GM12878 (cell line): ENCODE measurements around the gene SLC12A7. TPM values are rescaled to one million over a fixed set of nuclear protein-coding genes. Genes with fewer than 3 reads are reported as not detected.

Source experiments
- ATAC-seq: fragments of 200-7000 bp; cut with Tn5 transposase; 3 replicates; pipeline ENCODE4 v1.9.1; 2020; ENCODE audit warnings: mild to moderate bottlenecking, moderate library complexity
- BruUV-seq: library from RNA; stranded (reverse); fragments of 400-500 nt; replicated peaks from 2 replicates; lab custom pipeline; 2021; lab: Mats Ljungman, UMichigan
- CTCF ChIA-PET: fragments of 300-600 bp; sonication (Branson Sonifier 250); formaldehyde crosslinking; extraction: SDS; loops from one replicate; lab custom pipeline; 2021; ENCODE audit warnings: inconsistent platforms; lab: Yijun Ruan, JAX
- POLR2A ChIA-PET: fragments of 350-600 bp; formaldehyde crosslinking; extraction: SDS; loops from one replicate; lab custom pipeline; 2021; ENCODE audit warnings: inconsistent platforms; lab: Charles Lee
- RAD21 ChIA-PET: fragments of 300-600 bp; sonication (Branson Sonifier 250); formaldehyde crosslinking; loops from one replicate; lab custom pipeline; 2023; ENCODE audit warnings: antibody characterized with exemption; ENCODE audit not compliant: unreplicated experiment; lab: Charles Lee
- SMC1A ChIA-PET: fragments of 300-600 bp; sonication (Branson Sonifier 250); formaldehyde crosslinking; loops from one replicate; lab custom pipeline; 2023; ENCODE audit not compliant: unreplicated experiment, uncharacterized antibody; lab: Charles Lee
- DNase-seq: peaks from one replicate; pipeline ENCODE4 v3.0.0-alpha.2; 2011; ENCODE audit warnings: low read depth, low spot score
- FAIRE-seq: peaks from 3 replicates; lab custom pipeline; 2011; peaks lifted over from hg19 to GRCh38; lab: Jason Lieb, UNC
- H2AFZ ChIP-seq: 2 replicates; pipeline ENCODE4 v1.6.0; 2011; ENCODE audit warnings: low read depth, low read length, control low read depth; ENCODE audit not compliant: control insufficient read depth
- H3K27ac ChIP-seq: 2 replicates; pipeline ENCODE4 v1.5.1; 2011; ENCODE audit warnings: control low read depth; ENCODE audit not compliant: control insufficient read depth, insufficient read depth
- H3K27me3 ChIP-seq, 2 experiments: replicated peaks in 1 of 2; 2 replicates each; pipeline versions ENCODE4 v1.6.0 to v1.6.1; 2011; ENCODE audit warnings: low read length in 1 of 2; ENCODE audit not compliant: control insufficient read depth in 2 of 2, insufficient read depth in 2 of 2
- H3K36me3 ChIP-seq, 2 experiments: 2 replicates each; pipeline ENCODE4 v1.5.1; 2011; ENCODE audit warnings: low read length in 1 of 2; ENCODE audit not compliant: control insufficient read depth in 2 of 2, insufficient read depth in 2 of 2
- H3K4me1 ChIP-seq: 2 replicates; pipeline ENCODE4 v1.6.1; 2011; ENCODE audit warnings: mild to moderate bottlenecking, low read length, moderate library complexity, mixed read lengths; ENCODE audit not compliant: control insufficient read depth, insufficient read depth
- H3K4me2 ChIP-seq: 2 replicates; pipeline ENCODE4 v1.6.0; 2011; ENCODE audit warnings: control low read depth; ENCODE audit not compliant: control insufficient read depth, insufficient read depth
- H3K4me3 ChIP-seq: fragments of 200-600 bp; sonication (generic); 2 replicates; pipeline ENCODE4 v1.5.1; 2016
- H3K79me2 ChIP-seq: 2 replicates; pipeline ENCODE4 v1.6.0; 2011; ENCODE audit warnings: low read length; ENCODE audit not compliant: control insufficient read depth, insufficient read depth
- H3K9ac ChIP-seq: 2 replicates; pipeline ENCODE4 v1.8.0; 2011; ENCODE audit warnings: low read length, control low read depth, mixed read lengths; ENCODE audit not compliant: control insufficient read depth, insufficient read depth
- H3K9me3 ChIP-seq: replicated peaks from 3 replicates; pipeline ENCODE4 v1.5.1; 2011; ENCODE audit warnings: mild to moderate bottlenecking, low read length; ENCODE audit not compliant: control insufficient read depth, insufficient read depth
- H4K20me1 ChIP-seq: 2 replicates; pipeline ENCODE4 v1.6.0; 2011; ENCODE audit not compliant: control insufficient read depth, insufficient read depth
- BACH1 ChIP-seq: fragments of 450-650 bp; IDR thresholded peaks from 2 replicates; pipeline ENCODE4 v1.6.1; 2017; ENCODE audit warnings: mild to moderate bottlenecking, borderline replicate concordance
- CBX3 ChIP-seq: fragments of 200-600 bp; sonication (generic); IDR thresholded peaks from 2 replicates; pipeline ENCODE4 v1.6.1; 2016; ENCODE audit warnings: low read depth, borderline replicate concordance
- CREB1 ChIP-seq: IDR thresholded peaks from 2 replicates; pipeline ENCODE4 v1.6.1; 2012; ENCODE audit warnings: low read depth, mild to moderate bottlenecking, inconsistent platforms
- KDM1A ChIP-seq: fragments of 200-600 bp; sonication (generic); IDR thresholded peaks from 2 replicates; pipeline ENCODE4 v1.6.1; 2016; ENCODE audit warnings: borderline replicate concordance
- KLF5 ChIP-seq: fragments of 450-650 bp; IDR thresholded peaks from 2 replicates; pipeline ENCODE4 v1.6.1; 2014; ENCODE audit warnings: mild to moderate bottlenecking; ENCODE audit not compliant: partially characterized antibody
- NR2C2 ChIP-seq: IDR thresholded peaks from 2 replicates; pipeline ENCODE4 v1.6.1; 2011; ENCODE audit warnings: borderline replicate concordance, low read depth; ENCODE audit not compliant: control insufficient read depth, insufficient read length
- PAX8 ChIP-seq: fragments of 450-650 bp; IDR thresholded peaks from 2 replicates; pipeline ENCODE4 v1.6.1; 2017; ENCODE audit warnings: mild to moderate bottlenecking, moderate library complexity
- POLR2A ChIP-seq: IDR thresholded peaks from 2 replicates; pipeline ENCODE4 v1.6.1; 2011; ENCODE audit warnings: low read depth, mild to moderate bottlenecking, low read length
- RAD21 ChIP-seq: IDR thresholded peaks from 2 replicates; pipeline ENCODE4 v1.6.1; 2011; ENCODE audit warnings: mild to moderate bottlenecking, low read depth, low read length, moderate library complexity; ENCODE audit not compliant: insufficient read depth
- RAD51 ChIP-seq: fragments of 450-650 bp; IDR thresholded peaks from 2 replicates; pipeline ENCODE4 v1.6.1; 2016; ENCODE audit warnings: moderate library complexity, mild to moderate bottlenecking, inconsistent platforms
- RCOR1 ChIP-seq: conservative IDR thresholded peaks from 2 replicates; pipeline ENCODE4 v1.6.1; 2012; ENCODE audit warnings: low read depth, low read length, improper control_type of control experiment
- SMC3 ChIP-seq: IDR thresholded peaks from 2 replicates; pipeline ENCODE4 v1.6.1; 2011; ENCODE audit warnings: low read length, improper control_type of control experiment, borderline replicate concordance
- SRF ChIP-seq, 2 experiments: IDR thresholded peaks; 2 replicates each; pipeline ENCODE4 v1.6.1; 2011; ENCODE audit warnings: low read depth in 2 of 2, low read length in 2 of 2, mild to moderate bottlenecking in 1 of 2, moderate library complexity in 1 of 2
- TCF3 ChIP-seq: IDR thresholded peaks from 2 replicates; pipeline ENCODE4 v1.6.1; 2012; ENCODE audit warnings: low read depth, mild to moderate bottlenecking, low read length, borderline replicate concordance; ENCODE audit not compliant: insufficient read depth
- ZNF24 ChIP-seq: fragments of 450-650 bp; IDR thresholded peaks from 2 replicates; pipeline ENCODE4 v1.6.1; 2017; ENCODE audit warnings: antibody characterized with exemption, mild to moderate bottlenecking
- WGBS: methylation state at CpG from one replicate; pipeline ENCODE4 v1.1.6; 2016; ENCODE audit warnings: low lambda C conversion rate; ENCODE audit not compliant: insufficient replicate concordance, insufficient coverage; ENCODE audit errors: missing lambda C conversion rate; 5-methylcytosine and 5-hydroxymethylcytosine counted together
- in situ Hi-C: fragments of 300-500 bp; cut with MboI; formaldehyde crosslinking; loops from 9 replicates; pipeline ENCODE4 v1.14.3; 2018; ENCODE audit warnings: mixed read lengths
- intact Hi-C: fragments of 100-400 bp; cut with micrococcal nuclease; formaldehyde crosslinking; loops from one replicate; pipeline ENCODE4 v1.14.2; 2022; ENCODE audit not compliant: unreplicated experiment
- polyA plus RNA-seq, 11 experiments: library from polyadenylated mRNA; depleted of rRNA in 4 of 11; unstranded in 6 of 11; stranded (reverse) in 5 of 11; fragments of >200 nt; fragmentation: Nextera tagmentation in 4 of 11; fragmentation: Illumina TruSeq in 1 of 11; extraction: Ambion mirVana in 4 of 11; extraction: Trizol in 1 of 11; gene quantifications; 1 replicate in 1 of 11; 2 replicates in 10 of 11; pipeline versions ENCODE4 v1.2.1 to v1.2.3, GENCODE V29; 2011 to 2016; ENCODE audit warnings: inconsistent platforms in 2 of 11, missing spikeins in 2 of 11, low read depth in 1 of 11
- total RNA-seq, 4 experiments: library from RNA; depleted of rRNA in 3 of 4; stranded (reverse); fragments of >200 nt in 3 of 4; fragmentation: Illumina TruSeq in 1 of 4; extraction: Trizol in 1 of 4; gene quantifications; 2 replicates each; pipeline versions ENCODE4 v1.2.1 to v1.2.3, GENCODE V29; 2013 to 2021
- TF ChIP-seq, protein P1 (sequence below): IDR thresholded peaks from 2 replicates; pipeline ENCODE4 v1.6.1; 2012; ENCODE audit warnings: low read depth, low read length, improper control_type of control experiment
- TF ChIP-seq, protein P2 (sequence below): fragments of 450-650 bp; IDR thresholded peaks from 2 replicates; pipeline ENCODE4 v1.6.1; 2018; ENCODE audit warnings: mild to moderate bottlenecking, low read depth, moderate library complexity; ENCODE audit not compliant: partially characterized antibody
- TF ChIP-seq, protein P3 (sequence below): fragments of 450-650 bp; IDR thresholded peaks from 2 replicates; pipeline ENCODE4 v1.6.1; 2017; ENCODE audit warnings: mild to moderate bottlenecking

SLC12A7 gene
- total and polyA plus RNA-seq, 10 of the 15 experiments (the other 5 are each of a cell fraction or from before 2014, with no cell fraction given) = 0.10 to 10.0 (median 2.9) TPM

DNA sequence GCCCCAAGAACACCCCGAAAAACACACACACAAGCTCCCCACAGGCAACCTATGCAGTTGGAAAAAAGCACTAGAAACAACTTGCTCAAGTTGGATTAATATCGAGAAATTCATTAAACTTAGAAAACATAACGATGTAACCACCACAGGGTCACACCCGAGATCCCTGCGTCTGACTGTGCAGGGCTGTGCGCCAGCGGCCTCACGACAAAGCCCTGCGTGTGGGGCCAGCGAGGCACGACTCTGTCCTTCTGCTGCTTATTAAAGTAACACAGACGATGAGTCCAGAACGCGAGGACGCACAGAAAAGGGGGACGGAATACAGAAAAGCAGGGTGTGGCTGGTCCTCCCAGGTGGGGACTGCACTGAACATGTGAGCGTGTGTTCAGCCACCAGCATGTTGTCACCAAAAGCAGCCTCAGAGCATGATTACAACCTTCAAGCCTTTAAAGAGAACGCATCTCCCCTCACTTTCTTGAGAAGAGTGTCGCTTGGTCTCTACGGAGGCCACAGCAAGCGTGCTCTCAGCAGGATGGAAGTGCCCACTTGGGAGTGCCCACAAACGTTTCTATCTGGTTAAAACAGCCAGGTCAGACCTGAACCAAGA is 14.4 kb downstream of the SLC12A7 start:
- Histone ChIP-seq H3K4me2 (no peak overlapping the region), H2AFZ (no peak overlapping the region), H3K27me3 (no peaks in the 10 kb centered on the region), H4K20me1 (no peaks in the 10 kb centered on the region), H3K4me1 (no peaks in the 10 kb centered on the region), H3K9me3 (no peaks in the 10 kb centered on the region), H3K4me3 (no peak overlapping the region), H3K9ac (no peak overlapping the region), H3K36me3 (no peaks in the 10 kb centered on the region; a peak in 1 of 4 replicates), H3K79me2 (no peaks in the 10 kb centered on the region), H3K27ac (no peak overlapping the region)
- ATAC-seq (no peak), DNase-seq (no peak), FAIRE-seq (no peak)
- in situ Hi-C loops (no loop called here), intact Hi-C loops (no loop called here)
- SMC1A ChIA-PET = no interaction called here
- TF ChIP-seq SRF (IDR thresholded peaks at IDR 0.05; ENCODE audit: low read depth in 2 of 2, low read length in 2 of 2) (no peak), SMC3 (no peak), CREB1 (no peak), PAX8 (no peak), CBX3 (no peak), TCF3 (no peak), KLF5 (no peak), RAD51 (no peak), RAD21 (no peak), ZNF24 (no peak), RCOR1 (no peak), KDM1A (no peak), BACH1 (no peak), NR2C2 (no peak), POLR2A (no peak)
- TF ChIP-seq, protein P1, sequence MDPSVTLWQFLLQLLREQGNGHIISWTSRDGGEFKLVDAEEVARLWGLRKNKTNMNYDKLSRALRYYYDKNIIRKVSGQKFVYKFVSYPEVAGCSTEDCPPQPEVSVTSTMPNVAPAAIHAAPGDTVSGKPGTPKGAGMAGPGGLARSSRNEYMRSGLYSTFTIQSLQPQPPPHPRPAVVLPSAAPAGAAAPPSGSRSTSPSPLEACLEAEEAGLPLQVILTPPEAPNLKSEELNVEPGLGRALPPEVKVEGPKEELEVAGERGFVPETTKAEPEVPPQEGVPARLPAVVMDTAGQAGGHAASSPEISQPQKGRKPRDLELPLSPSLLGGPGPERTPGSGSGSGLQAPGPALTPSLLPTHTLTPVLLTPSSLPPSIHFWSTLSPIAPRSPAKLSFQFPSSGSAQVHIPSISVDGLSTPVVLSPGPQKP = no peak
- TF ChIP-seq, protein P2, sequence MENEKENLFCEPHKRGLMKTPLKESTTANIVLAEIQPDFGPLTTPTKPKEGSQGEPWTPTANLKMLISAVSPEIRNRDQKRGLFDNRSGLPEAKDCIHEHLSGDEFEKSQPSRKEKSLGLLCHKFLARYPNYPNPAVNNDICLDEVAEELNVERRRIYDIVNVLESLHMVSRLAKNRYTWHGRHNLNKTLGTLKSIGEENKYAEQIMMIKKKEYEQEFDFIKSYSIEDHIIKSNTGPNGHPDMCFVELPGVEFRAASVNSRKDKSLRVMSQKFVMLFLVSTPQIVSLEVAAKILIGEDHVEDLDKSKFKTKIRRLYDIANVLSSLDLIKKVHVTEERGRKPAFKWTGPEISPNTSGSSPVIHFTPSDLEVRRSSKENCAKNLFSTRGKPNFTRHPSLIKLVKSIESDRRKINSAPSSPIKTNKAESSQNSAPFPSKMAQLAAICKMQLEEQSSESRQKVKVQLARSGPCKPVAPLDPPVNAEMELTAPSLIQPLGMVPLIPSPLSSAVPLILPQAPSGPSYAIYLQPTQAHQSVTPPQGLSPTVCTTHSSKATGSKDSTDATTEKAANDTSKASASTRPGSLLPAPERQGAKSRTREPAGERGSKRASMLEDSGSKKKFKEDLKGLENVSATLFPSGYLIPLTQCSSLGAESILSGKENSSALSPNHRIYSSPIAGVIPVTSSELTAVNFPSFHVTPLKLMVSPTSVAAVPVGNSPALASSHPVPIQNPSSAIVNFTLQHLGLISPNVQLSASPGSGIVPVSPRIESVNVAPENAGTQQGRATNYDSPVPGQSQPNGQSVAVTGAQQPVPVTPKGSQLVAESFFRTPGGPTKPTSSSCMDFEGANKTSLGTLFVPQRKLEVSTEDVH = no peak
- TF ChIP-seq, protein P3, sequence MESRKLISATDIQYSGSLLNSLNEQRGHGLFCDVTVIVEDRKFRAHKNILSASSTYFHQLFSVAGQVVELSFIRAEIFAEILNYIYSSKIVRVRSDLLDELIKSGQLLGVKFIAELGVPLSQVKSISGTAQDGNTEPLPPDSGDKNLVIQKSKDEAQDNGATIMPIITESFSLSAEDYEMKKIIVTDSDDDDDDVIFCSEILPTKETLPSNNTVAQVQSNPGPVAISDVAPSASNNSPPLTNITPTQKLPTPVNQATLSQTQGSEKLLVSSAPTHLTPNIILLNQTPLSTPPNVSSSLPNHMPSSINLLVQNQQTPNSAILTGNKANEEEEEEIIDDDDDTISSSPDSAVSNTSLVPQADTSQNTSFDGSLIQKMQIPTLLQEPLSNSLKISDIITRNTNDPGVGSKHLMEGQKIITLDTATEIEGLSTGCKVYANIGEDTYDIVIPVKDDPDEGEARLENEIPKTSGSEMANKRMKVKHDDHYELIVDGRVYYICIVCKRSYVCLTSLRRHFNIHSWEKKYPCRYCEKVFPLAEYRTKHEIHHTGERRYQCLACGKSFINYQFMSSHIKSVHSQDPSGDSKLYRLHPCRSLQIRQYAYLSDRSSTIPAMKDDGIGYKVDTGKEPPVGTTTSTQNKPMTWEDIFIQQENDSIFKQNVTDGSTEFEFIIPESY = no peak
- 71% methylated on average over 22 of the region's 22 CpGs for WGBS
- RAD21 ChIA-PET = no interaction called here
- POLR2A ChIA-PET = no interaction called here
- no TSS peak for BruUV-seq
- CTCF ChIA-PET = no interaction called here
